B cell (primary cell): ENCODE data around the gene SPACA9. TPM values are rescaled to one million over a fixed set of nuclear protein-coding genes. Genes with fewer than 3 reads are reported as not detected.

Source experiments
- ATAC-seq: fragments of 200-7000 bp; cut with Tn5 transposase; one replicate; pipeline ENCODE4 v1.10.0; 2021; ENCODE audit warnings: low read depth, mild to moderate bottlenecking, moderate number of reproducible peaks, moderate library complexity
- CTCF ChIA-PET: fragments of 350-600 bp; sonication (Branson Sonifier 250); formaldehyde crosslinking; loops from one replicate; lab custom pipeline; 2021; ENCODE audit warnings: antibody characterized with exemption, inconsistent platforms; lab: Charles Lee
- POLR2A ChIA-PET: fragments of 350-600 bp; sonication (Branson Sonifier 250); formaldehyde crosslinking; loops from one replicate; lab custom pipeline; 2021; ENCODE audit warnings: antibody characterized with exemption; lab: Charles Lee
- DNase-seq: peaks from one replicate; pipeline ENCODE4 v3.0.0; 2013
- H2AFZ ChIP-seq: 2 replicates; pipeline ENCODE4 v1.6.1; 2012; ENCODE audit warnings: mild to moderate bottlenecking, low read depth, low read length; ENCODE audit not compliant: insufficient read depth, poor library complexity, severe bottlenecking
- H3K27ac ChIP-seq, 2 donors: 1 replicate in 1 of 2; 2 replicates in 1 of 2; pipeline ENCODE4 v1.5.1; 2012 to 2013; ENCODE audit warnings: low read length in 2 of 2, mild to moderate bottlenecking in 2 of 2, moderate library complexity in 1 of 2
- H3K27me3 ChIP-seq, 4 experiments: fragments of 200-600 bp in 1 of 4; sonication (generic) in 1 of 4; replicated peaks in 1 of 4; 1 replicate in 2 of 4; 2 replicates in 2 of 4; pipeline versions ENCODE4 v1.6.1 to v1.7.0; 2013 to 2016; ENCODE audit warnings: low read length in 3 of 4, mild to moderate bottlenecking in 2 of 4, mixed read lengths in 1 of 4, moderate library complexity in 1 of 4; ENCODE audit not compliant: insufficient read depth in 4 of 4, control insufficient read depth in 3 of 4; ENCODE audit errors: control extremely low read depth in 1 of 4
- H3K36me3 ChIP-seq, 2 experiments: replicated peaks in 1 of 2; 1 replicate in 1 of 2; 2 replicates in 1 of 2; pipeline versions ENCODE4 v1.6.1 to v1.7.1; 2013; ENCODE audit warnings: low read length in 1 of 2; ENCODE audit not compliant: insufficient read depth in 2 of 2, control insufficient read depth in 1 of 2; ENCODE audit errors: control extremely low read depth in 1 of 2, extremely low read depth in 1 of 2
- H3K4me1 ChIP-seq, 2 donors: fragments of 200-600 bp in 1 of 2; sonication (generic) in 1 of 2; 1 replicate in 1 of 2; 2 replicates in 1 of 2; pipeline versions ENCODE4 v1.5.1 to v1.6.1; 2013 to 2017; ENCODE audit warnings: low read length in 2 of 2; ENCODE audit not compliant: control insufficient read depth in 2 of 2, insufficient read depth in 2 of 2
- H3K4me2 ChIP-seq: replicated peaks from 2 replicates; pipeline ENCODE3; 2012; ENCODE audit warnings: mild to moderate bottlenecking, low read depth, low read length; ENCODE audit not compliant: poor library complexity, severe bottlenecking
- H3K4me3 ChIP-seq, 5 experiments: fragments of 200-600 bp in 1 of 5; sonication (generic) in 1 of 5; 1 replicate in 3 of 5; 2 replicates in 2 of 5; pipeline versions ENCODE4 v1.5.1 to v1.7.0; 2011 to 2016; ENCODE audit warnings: low read length in 4 of 5, mild to moderate bottlenecking in 4 of 5, low read depth in 2 of 5, control low read depth in 1 of 5, moderate library complexity in 1 of 5; ENCODE audit not compliant: insufficient read depth in 1 of 5; ENCODE audit errors: control extremely low read depth in 1 of 5, extremely low read depth in 1 of 5
- H3K79me2 ChIP-seq: fragments of 200-600 bp; sonication (generic); one replicate; pipeline ENCODE4 v1.6.0; 2016; ENCODE audit warnings: low read length; ENCODE audit not compliant: control insufficient read depth, insufficient read depth
- H3K9ac ChIP-seq: fragments of 200-600 bp; sonication (generic); 2 replicates; pipeline ENCODE4 v1.6.1; 2017; ENCODE audit warnings: mild to moderate bottlenecking, low read length, moderate library complexity
- H3K9me3 ChIP-seq, 3 donors: one replicate each; pipeline versions ENCODE4 v1.6.1 to v1.7.1; 2013; ENCODE audit warnings: low read length in 2 of 3; ENCODE audit not compliant: control insufficient read depth in 2 of 3, insufficient read depth in 1 of 3; ENCODE audit errors: control extremely low read depth in 1 of 3
- H4K20me1 ChIP-seq: 2 replicates; pipeline ENCODE4 v1.6.0; 2012; ENCODE audit warnings: mild to moderate bottlenecking, low read length; ENCODE audit not compliant: insufficient read depth, control insufficient read depth, poor library complexity, severe bottlenecking
- H3K27ac Mint-ChIP-seq: one replicate; pipeline ENCODE4 v1.8.0; 2021; ENCODE audit warnings: mixed read lengths
- H3K27me3 Mint-ChIP-seq: one replicate; pipeline ENCODE4 v1.8.0; 2021; ENCODE audit warnings: mixed read lengths
- H3K4me1 Mint-ChIP-seq: one replicate; pipeline ENCODE4 v1.8.0; 2021; ENCODE audit warnings: mixed read lengths
- H3K4me3 Mint-ChIP-seq: one replicate; pipeline ENCODE4 v1.8.0; 2021; ENCODE audit warnings: mixed read lengths
- H3K9me3 Mint-ChIP-seq: one replicate; pipeline ENCODE4 v1.8.0; 2022; ENCODE audit warnings: mixed read lengths; ENCODE audit not compliant: insufficient read depth
- EZH2 ChIP-seq: IDR thresholded peaks from 2 replicates; pipeline ENCODE4 v1.6.1; 2012; ENCODE audit warnings: borderline replicate concordance, low read depth, mild to moderate bottlenecking, moderate library complexity, low read length; ENCODE audit not compliant: insufficient read depth, poor library complexity, severe bottlenecking
- WGBS: methylation state at CpG from one replicate; pipeline ENCODE4 v1.1.5; 2013; ENCODE audit warnings: missing lambda C conversion rate; ENCODE audit not compliant: insufficient coverage; 5-methylcytosine and 5-hydroxymethylcytosine counted together
- intact Hi-C: fragments of 100-400 bp; cut with micrococcal nuclease; formaldehyde crosslinking; loops from one replicate; pipeline ENCODE4 v1.10.0; 2022
- polyA plus RNA-seq: library from polyadenylated mRNA; depleted of rRNA; stranded (reverse); fragments of >200 nt; gene quantifications from 2 replicates; pipeline ENCODE4 v1.2.3, GENCODE V29; 2012
- total RNA-seq, 2 donors: library from RNA; stranded (reverse); fragments of 120-200 nt in 1 of 2; gene quantifications; 1 replicate in 1 of 2; 2 replicates in 1 of 2; pipeline versions ENCODE4 v1.2.3 to v1.2.4, GENCODE V29; 2013 to 2022
- TF ChIP-seq, protein P1 (sequence below): fragments of 200-600 bp; IDR thresholded peaks from one replicate; pipeline ENCODE4 v1.8.0; 2022; ENCODE audit warnings: antibody characterized with exemption, mild to moderate bottlenecking

Gene SPACA9
- total and polyA plus RNA-seq, 2 donors (not counting 1 experiment from before 2014, with no cell fraction given), result 2.8 to 4.5 TPM

DNA sequence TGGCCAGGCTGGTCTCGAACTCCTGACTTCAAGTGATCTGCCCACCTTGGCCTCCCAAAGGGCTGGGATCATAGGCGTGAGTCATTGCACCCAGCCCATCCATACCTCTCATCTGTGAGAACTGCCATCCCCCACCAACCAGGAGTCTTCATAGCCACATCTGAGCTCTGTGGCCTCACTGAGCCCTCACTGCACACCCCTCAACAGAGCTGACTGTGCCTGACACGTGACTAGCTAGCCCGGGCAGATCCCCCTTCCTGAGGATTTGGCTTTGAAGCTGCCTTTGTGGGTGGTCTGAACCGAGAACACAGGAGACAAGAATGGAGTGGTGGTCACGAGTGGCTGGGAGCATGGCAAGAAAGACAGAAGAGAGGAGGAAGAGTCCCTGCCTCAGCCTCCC lies 16.2 kb upstream of the SPACA9 start:
- Histone ChIP-seq H3K4me2 (no peak overlapping the region), H3K79me2 (no peaks in the 10 kb centered on the region), H3K9me3 (no peaks in the 10 kb centered on the region), H3K36me3 (no peaks in the 10 kb centered on the region), H3K27ac (no peak overlapping the region), H3K4me3 (no peak overlapping the region), H3K9ac (no peak overlapping the region), H2AFZ (no peak overlapping the region), H3K4me1 (no peaks in the 10 kb centered on the region), H4K20me1 (no peaks in the 10 kb centered on the region), H3K27me3 (no peaks in the 10 kb centered on the region)
- POLR2A ChIA-PET, result no interaction called here
- CTCF ChIA-PET, result interaction anchor here (1.1 kb wide), 1 partner anchor 10 kb away, joined by 3 read pairs; no protein-coding TSS in a partner anchor
- Mint-ChIP-seq H3K4me3 (no peak overlapping the region), H3K9me3 (no peaks in the 10 kb centered on the region), H3K27ac (no peak overlapping the region), H3K4me1 (no peaks in the 10 kb centered on the region), H3K27me3 (no peaks in the 10 kb centered on the region)
- no peak for TF ChIP-seq EZH2
- TF ChIP-seq, protein P1, sequence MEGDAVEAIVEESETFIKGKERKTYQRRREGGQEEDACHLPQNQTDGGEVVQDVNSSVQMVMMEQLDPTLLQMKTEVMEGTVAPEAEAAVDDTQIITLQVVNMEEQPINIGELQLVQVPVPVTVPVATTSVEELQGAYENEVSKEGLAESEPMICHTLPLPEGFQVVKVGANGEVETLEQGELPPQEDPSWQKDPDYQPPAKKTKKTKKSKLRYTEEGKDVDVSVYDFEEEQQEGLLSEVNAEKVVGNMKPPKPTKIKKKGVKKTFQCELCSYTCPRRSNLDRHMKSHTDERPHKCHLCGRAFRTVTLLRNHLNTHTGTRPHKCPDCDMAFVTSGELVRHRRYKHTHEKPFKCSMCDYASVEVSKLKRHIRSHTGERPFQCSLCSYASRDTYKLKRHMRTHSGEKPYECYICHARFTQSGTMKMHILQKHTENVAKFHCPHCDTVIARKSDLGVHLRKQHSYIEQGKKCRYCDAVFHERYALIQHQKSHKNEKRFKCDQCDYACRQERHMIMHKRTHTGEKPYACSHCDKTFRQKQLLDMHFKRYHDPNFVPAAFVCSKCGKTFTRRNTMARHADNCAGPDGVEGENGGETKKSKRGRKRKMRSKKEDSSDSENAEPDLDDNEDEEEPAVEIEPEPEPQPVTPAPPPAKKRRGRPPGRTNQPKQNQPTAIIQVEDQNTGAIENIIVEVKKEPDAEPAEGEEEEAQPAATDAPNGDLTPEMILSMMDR, result no peak
- intact Hi-C loops, result no loop called here
- 55% methylated on average over 6 of the region's 6 CpGs for WGBS
- no peak for ATAC-seq
- no peak for DNase-seq

DNA sequence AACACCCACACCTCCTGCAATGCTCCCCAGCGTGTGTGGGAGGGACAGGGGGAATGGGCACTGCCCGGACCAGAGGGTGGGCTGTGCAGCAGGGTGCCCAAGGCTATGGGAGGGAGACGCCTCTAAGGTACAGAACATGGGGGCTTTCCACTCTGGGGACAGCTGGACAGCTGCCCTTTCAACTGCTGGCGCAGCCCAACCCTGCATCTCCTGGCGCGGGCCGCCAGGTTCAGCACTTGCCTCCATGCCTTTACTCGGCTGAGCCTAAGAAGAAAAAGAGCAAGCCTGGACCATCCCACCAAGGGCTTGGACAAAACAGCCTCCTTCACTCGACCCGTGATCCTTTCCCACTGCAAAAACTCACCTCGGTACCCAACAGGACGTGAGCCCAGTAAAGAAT lies 15.6 kb upstream of the SPACA9 start:
- Mint-ChIP-seq H3K4me1 (no peaks in the 10 kb centered on the region), H3K9me3 (no peaks in the 10 kb centered on the region), H3K27me3 (no peaks in the 10 kb centered on the region), H3K27ac (no peak overlapping the region), H3K4me3 (no peak overlapping the region)
- Histone ChIP-seq H3K9ac (no peak overlapping the region), H3K79me2 (no peaks in the 10 kb centered on the region), H3K27ac (no peak overlapping the region), H3K4me1 (no peaks in the 10 kb centered on the region), H4K20me1 (no peaks in the 10 kb centered on the region), H2AFZ (no peak overlapping the region), H3K9me3 (no peaks in the 10 kb centered on the region), H3K27me3 (no peaks in the 10 kb centered on the region), H3K4me3 (no peak overlapping the region), H3K4me2 (no peak overlapping the region), H3K36me3 (no peaks in the 10 kb centered on the region)
- ATAC-seq (no peak), DNase-seq (no peak)
- 92% methylated on average over 10 of the region's 12 CpGs for WGBS
- CTCF ChIA-PET, result interaction anchor here (2.3 kb wide), 1 partner anchor 14 kb away, joined by 7 read pairs; no protein-coding TSS in a partner anchor
- intact Hi-C loops, result no loop called here
- TF ChIP-seq, protein P1, result no peak
- no peak for TF ChIP-seq EZH2
- POLR2A ChIA-PET, result no interaction called here
